Measurements from ENCODE around the gene FHDC1.

GRCh38 chr4:153018684-153019083 lies 82.6 kb downstream of the FHDC1 start:
- TF ChIP-seq CTCF (IDR thresholded peaks at IDR 0.05; ENCODE audit: low read depth, low read length, poor library complexity, severe bottlenecking) (no peak), EZH2phosphoT487 (IDR thresholded peaks at IDR 0.05; ENCODE audit: borderline replicate concordance, low read length) (no peak)
